Measurements from ENCODE around the gene PPM1H.

DNA sequence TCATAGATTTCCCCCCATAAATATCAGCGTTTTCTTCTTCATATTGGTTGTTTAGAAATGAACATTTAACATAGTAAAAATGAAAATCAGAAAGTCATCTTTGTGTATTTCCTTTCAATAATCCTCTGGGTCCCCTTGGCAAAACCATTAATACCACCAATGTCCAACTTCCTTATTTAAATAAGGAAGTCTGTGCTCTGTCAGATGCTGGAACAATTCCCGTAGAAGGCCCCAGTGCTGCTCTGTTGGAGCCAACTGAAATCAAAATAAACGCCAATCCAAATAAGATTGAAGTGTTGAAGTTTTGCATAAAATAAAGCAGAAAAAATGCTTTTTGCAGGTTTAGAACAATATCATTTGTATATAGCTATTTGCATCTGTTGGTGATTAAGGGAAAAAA, 93.1 kb downstream of the PPM1H start:
- TF ChIP-seq, protein P1, sequence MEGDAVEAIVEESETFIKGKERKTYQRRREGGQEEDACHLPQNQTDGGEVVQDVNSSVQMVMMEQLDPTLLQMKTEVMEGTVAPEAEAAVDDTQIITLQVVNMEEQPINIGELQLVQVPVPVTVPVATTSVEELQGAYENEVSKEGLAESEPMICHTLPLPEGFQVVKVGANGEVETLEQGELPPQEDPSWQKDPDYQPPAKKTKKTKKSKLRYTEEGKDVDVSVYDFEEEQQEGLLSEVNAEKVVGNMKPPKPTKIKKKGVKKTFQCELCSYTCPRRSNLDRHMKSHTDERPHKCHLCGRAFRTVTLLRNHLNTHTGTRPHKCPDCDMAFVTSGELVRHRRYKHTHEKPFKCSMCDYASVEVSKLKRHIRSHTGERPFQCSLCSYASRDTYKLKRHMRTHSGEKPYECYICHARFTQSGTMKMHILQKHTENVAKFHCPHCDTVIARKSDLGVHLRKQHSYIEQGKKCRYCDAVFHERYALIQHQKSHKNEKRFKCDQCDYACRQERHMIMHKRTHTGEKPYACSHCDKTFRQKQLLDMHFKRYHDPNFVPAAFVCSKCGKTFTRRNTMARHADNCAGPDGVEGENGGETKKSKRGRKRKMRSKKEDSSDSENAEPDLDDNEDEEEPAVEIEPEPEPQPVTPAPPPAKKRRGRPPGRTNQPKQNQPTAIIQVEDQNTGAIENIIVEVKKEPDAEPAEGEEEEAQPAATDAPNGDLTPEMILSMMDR (conservative IDR thresholded peaks at IDR 0.05 in 1 of 2, IDR thresholded peaks at IDR 0.05 in 1 of 2; ENCODE audit: extremely low read depth in 1 of 2, insufficient read depth in 1 of 2, low read depth in 1 of 2, low read length in 2 of 2), result no peak
- TF ChIP-seq EZH2 (IDR thresholded peaks at IDR 0.05; ENCODE audit: borderline replicate concordance, low read length), result no peak

Data from mammary epithelial cell (primary cell).